Stimulated activated CD4-positive, alpha-beta T cell treated with anti-CD3 and anti-CD28 coated beads, Interleukin-12 subunit alpha, Interleukin-12 subunit beta, amount 100 ng/mL, for 4 hours (primary cell): ENCODE measurements around the gene SHC4.

Source experiments
- DNase-seq: peaks from one replicate; pipeline ENCODE4 v3.0.0-alpha.2; 2020

The SHC4 gene

DNA sequence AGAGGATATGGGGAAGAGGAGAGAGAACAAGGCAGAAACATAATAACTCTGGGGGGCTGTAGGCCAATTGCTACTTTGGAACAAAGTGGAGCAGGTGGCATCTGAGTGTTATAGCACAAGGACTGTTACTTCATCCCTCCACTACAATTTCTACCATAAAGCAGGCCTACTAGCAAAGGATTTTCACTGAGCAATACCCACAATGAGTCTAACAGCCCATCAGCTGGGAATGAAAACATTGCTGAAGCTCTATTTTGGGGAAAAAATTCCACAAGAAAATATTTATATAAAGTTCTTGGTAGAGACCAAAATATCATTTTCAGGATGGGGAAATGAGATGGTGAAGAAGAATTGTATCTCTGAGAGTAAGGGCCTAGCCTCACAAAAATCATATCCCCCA lies 3.6 kb upstream of the SHC4 start:
- no peak for DNase-seq

DNA sequence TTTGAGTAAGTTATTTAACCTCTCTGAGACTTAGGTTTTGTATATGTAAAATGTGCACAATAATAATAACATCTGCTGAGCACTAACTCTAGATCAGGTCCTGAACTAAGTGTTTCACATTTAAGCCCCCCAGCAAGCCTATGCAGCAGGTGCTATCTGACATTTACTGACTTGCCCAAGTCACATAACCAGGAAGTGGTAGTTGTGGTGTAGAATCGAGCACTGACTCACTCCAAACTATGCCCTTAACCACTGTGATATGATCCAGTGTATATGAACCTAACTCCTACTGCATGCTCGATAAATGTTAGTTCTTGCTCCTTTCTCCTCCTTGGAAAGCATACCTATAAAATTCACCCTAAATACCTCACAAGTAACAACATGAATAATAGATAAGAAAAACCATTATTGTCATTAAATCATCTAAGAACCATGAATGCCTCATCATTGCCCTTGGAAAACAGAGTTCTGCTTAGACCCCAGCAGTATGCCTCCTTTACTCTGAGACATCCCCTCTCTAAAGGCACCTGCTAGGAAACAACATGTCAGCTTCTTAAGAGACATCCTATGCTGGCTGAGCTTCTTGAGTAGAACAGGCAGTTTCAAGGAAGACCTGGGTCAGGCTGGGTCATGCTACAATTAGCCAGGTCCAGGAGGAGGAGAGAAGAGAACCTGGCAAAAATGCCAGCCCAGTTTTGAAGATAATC lies 3.0 kb upstream of the SHC4 start:
- DNase-seq, result no peak

DNA sequence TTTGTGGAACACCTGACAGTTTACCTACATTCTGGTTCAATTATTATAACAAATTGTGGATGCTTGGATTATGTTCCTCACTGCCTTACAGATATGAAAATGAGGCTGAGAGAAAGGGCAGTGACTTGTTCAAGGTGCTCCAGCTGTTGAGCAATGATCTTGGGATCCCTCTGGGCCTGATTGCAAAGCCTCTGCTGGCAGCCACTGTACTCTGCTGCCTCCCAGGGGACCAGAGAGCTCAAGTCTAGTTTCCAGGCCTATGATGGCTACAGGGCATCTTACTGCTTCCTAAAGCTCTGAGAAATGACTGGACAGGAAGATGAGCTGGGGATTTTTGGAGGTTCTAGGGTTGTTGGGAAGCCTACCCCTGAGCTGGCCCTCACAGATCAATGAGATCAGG lies 2.3 kb upstream of the SHC4 start:
- no peak for DNase-seq

DNA sequence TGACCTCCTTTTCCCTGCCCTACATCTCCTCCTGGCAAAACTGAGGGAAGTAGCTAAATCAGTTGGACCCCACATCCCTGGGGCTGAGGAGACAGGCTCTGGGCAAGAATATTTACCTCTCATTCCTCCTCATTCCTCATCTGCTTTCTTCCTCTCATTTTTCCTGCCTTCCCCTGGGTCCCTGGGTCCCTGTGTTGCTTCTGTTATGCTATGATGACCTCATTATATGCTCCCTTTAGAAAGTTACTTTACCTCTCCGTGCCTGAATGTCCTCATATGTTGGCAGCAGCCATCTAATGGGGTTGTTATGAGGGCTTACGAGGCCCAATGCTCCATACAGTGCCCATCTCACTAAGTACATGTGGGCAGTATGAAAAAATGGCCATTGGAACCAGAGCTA lies 1.2 kb upstream of the SHC4 start:
- no peak for DNase-seq

DNA sequence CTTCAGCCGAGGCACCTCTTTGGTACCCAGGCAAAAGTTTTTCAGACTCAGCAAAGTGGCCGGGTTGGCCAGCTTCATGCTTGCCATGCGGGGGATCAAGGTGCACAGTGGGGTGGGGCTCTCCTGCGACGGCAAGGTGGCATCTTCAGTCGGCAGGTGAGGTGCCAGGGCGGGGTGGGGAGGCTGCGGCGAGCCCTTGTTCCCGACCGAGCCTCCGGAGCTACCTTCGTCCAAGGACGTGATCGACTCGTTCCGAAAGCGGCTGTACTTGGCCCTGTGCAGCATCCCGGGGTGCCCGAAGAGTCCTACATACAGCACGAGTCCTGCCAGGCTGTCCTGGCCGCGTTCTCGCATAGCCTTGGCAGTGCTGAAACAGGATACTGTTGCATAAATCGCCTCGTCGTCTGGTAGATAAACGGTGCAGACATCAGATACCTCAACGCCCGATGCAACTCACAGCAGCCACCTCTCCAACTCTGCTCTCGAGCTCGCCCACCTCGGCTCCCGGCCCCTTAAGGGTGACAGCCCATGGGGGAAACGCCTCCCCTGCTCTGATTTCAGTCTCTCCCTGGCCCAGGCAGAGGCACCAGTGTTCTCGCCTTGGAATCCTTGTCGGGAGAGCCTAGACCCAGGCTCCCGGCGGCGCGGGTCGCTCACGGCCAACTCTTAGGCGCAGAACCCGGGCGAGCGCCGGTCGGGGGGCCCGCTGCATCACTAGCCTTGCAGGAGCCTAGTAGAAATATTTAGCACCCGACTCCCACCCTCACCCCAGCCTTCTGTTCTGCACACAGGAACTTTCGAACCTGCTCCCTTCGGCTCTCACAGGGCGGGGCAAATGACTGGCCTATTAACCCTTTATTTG lies 826 bp downstream of the SHC4 start:
- no peak for DNase-seq

DNA sequence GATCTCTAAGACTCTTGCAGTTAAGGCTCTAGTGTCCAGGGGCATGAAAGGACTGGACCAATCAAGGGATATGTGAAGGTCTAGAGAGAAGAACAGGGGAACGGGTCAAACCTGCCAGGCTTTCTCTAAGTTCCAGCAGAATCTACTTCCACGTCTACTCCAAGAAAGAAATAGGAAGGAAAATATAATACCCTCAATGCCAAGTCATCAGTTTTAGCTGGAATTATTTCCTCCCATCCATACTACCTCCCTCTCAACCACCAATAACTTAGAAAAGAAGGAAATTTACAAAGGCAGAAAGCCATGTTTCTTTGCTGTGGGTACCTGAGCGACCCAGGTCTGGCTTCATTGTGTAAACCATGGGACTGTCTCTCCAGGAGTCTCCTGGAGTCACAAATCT lies 7.8 kb downstream of the SHC4 start:
- DNase-seq, result no peak

DNA sequence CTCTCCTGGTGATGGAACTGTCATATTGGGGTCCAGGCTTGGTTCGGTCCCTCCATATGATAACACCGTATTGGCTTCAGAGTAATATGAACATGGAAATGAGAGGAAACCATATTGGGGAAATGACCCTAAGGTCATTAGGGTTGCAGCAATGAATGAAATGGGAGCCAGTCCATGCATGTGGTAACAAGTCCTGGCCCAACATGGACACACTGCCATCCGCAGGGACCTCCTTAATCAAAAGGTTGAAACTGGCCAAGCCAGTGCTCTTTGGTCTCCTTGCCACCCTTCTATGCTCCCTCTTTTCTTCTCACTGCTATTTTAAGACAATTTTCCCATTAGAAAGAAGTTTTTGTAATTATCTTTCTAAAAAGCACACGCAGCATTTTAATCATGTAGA lies 8.3 kb downstream of the SHC4 start:
- no peak for DNase-seq

DNA sequence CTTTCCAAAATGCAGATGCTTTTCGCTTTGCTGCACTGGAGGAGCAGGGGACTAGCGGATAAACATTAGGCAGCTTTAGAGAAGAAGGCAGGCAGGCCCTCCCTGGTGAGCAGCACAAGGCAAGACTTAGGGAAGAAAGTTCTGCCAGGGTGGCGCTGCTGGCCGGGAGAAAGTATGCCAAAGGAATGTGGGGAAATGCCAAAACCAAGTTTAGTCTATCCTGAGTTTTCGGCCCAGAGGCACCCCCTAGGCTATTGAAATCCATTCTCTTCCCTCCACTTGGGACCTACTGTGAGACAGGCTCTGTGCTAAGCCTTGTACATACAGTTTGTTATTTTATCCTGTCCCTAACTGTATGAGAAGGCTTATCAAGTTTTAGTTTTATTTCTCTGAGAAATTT lies 9.2 kb downstream of the SHC4 start:
- DNase-seq, result no peak

DNA sequence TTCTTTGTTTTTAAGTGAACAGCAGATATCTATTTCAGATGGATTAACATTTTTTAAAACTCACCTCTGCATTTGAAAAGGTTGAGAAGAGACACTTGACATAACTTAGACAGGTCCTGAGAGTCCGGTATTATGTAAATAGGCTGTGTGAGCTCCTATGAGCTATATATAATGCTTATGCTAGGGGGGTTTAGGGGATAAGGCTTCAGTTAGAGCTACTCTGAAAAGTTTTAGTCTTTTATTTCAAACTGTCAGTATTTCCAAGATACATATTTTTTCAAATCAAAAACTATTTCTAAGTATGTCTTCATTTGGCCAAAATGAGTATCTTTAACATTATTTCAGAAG lies 16.9 kb downstream of the SHC4 start:
- no peak for DNase-seq

DNA sequence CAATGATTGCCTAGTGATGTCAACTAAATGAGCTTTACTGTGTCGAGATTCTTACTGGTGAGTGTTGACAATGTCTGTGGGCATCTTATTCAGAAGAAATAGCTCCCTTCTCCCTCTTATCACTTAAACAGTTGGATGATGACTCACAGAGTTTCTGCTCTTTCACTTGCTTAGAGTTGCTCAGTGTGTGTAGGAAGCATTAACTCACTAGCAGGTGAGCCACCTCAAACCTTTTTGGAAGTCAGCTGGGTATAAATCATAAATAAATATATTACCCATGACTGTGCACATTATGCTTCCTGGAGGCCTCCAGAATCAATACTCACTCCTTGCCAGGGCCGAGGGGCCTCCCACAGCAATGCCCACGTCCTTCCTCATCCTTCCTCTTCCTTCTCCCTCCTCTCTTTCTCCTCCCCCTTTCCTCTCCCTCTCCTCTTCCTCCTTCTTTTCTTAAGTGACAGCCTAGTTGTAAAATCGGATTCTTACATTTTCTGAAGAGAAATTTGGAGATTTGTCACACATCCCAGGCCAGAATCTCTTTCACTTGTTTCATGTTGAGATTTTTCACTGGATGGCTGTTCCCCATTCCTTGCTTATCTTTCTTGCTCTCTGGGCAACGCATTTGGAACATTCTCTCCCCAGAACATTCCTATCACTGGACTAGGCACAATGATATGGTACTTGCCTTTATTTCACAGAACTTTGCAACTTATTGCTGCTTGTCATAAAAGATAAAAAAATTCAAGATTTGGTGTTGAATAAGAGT lies 17.5 kb downstream of the SHC4 start:
- DNase-seq, result no peak

DNA sequence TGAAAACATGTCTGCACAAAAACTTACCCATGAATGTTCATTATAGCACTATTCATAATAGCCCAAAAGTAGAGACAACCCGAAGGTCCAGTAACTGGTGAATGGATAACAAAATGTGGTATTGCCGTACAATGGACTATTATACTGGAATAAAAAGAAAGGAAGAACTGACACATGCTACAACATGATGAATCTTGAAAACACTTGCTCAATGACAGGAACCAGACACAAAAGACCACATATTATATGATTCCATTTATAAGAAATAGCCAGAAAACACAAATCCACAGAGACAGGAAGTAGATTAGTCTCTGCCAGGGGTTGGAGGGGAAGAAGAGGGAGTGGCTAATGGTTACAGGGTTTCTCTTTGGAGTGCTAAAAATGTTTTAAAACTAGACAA lies 18.3 kb downstream of the SHC4 start:
- DNase-seq, result no peak

DNA sequence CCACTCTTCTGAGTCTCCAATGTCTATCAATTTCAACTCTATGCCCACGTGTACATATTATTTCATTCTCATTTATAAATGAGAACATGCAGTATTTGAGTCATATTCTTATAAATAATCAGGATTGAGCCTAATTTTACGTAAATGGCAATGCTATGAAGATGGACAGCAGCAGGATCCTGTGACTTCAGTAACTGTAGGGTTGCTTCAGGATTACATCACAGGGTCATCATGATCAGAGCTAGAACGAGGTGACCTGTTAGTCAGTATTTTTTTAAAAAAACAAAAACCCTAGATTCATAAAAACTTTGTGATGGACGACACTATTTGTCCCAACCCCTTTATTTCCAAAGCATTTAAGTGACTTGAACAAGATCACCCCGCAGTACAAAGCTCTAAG lies 21.8 kb downstream of the SHC4 start:
- DNase-seq, result no peak

DNA sequence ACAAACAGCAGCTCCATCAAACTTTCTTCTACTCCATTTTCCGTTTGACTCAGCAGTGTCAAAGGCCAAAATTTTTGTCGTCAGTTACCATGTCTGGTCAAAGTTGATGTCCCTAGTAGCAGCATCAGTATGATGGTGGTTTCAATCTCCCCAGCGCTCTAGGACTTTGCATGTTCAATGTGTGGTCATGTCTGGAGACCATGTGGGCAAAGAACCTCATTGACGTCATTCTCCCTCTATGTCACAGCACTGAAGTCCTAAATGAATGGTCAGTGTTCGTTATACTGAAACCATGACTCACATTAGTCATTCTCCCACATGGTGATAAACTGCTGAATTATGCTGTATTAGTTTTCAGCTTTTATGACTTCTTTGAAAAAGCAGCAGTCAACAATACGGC lies 23.2 kb downstream of the SHC4 start:
- no peak for DNase-seq

DNA sequence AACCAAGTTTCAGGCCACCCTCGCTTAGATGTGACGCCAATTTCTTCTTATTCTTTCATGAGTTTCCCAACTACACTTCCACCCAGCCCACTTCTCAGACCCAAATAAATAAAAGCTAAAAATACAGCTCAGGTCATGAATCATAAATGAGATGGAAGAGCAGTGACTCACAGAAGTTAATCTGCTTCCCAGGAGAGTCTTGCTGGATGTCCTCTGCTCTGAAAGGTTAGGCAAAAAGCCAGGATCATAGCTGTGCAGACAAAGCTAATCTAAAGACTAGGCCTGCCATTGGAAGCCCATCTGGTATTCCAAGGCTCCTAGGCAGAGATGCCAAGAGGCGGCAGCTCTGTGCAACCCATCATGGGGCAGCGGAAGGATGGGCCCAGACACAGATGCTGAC lies 24.1 kb downstream of the SHC4 start:
- DNase-seq, result no peak

DNA sequence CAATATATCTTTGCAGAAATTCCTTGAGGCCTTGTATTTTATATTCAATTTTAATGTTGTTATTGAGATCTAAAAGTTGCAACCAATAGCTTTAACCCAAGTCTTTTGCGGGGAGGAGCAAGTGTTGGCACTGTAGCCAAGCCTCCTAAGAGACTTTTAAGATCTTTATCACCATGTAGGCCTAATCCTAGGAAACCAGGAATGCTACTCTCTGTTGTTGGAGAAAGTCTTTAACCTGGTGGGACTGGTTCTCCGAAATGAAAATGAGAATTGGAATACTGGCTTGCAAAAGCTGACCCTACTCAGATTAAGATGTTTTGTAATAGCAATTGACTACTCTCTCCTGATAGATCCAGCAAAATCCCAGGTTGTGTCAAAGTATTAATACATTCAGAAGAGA lies 25.8 kb downstream of the SHC4 start:
- no peak for DNase-seq

DNA sequence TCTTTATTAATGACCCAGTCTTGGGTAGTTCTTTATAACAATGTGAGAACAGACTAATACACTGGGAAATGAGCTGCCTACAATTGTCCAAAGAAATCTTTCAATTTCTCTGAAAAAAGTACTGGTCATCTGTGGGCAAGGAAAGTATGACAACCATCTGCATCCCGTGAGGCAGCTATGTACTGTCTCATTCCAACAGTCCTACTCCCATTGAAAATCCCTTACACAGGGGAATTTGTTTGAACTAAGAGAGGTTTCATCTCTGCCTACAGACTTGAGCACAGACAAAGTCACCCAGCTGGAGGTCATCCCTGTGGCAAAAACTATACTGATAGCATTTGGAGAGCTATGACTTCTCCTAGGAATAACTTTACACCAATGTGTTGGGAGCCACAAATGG lies 27.1 kb downstream of the SHC4 start:
- DNase-seq, result no peak

DNA sequence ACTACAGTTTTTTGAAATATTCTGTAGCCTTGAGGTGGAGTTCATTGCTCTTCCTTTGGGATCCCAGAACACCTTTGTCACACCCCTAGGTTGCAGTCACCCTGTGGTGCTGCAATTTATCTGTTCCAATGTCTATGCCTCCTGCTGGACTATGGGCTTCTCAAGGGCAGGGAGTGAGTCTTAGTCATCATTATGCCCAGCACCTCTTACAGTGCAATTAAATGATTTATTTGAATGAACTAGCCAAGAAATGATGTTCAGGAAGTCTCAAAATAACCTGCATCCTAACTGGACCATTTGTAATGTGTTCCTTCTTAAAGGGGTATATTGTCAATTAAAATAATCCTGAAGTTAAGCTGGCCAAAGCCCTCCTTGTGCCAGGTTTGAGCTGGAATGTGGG lies 28.5 kb downstream of the SHC4 start:
- no peak for DNase-seq

DNA sequence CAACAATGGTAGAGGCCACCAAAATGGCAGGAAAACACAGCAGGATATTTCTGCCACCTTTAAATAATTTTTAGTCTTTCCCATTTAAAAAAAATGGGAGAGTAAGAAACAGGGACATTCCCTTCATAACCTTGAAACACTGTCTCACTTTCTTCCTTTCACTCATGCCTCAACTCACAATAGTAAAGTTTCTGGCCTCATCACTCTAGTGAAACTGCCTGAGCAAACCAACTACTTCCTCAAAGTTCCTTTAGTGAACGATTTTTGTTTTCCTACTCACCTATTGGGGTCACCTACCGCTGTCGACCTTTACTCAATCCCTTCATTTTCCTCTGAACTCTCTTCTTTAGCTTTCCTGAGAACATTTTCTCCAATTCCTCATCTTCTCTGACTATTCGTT lies 33.0 kb downstream of the SHC4 start:
- DNase-seq, result no peak

DNA sequence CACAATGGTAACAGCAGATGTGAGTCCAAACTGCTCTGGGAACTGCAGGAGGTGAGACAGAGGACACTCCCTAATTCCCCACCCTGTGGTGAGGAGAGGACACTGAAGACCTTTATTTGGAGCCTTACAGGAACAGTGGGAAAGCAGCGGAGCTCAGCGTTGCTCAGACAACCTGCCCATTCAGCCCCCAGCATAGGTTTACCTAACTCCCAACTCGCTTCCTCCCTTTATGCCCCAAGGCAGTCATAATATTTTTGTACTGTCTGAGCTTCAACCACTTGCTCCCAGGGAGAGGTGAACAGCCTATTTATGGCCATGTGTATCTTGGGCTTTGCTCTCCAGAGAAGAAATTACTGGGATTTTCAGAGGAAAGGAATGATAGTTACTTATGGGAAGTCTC lies 34.1 kb downstream of the SHC4 start:
- no peak for DNase-seq

DNA sequence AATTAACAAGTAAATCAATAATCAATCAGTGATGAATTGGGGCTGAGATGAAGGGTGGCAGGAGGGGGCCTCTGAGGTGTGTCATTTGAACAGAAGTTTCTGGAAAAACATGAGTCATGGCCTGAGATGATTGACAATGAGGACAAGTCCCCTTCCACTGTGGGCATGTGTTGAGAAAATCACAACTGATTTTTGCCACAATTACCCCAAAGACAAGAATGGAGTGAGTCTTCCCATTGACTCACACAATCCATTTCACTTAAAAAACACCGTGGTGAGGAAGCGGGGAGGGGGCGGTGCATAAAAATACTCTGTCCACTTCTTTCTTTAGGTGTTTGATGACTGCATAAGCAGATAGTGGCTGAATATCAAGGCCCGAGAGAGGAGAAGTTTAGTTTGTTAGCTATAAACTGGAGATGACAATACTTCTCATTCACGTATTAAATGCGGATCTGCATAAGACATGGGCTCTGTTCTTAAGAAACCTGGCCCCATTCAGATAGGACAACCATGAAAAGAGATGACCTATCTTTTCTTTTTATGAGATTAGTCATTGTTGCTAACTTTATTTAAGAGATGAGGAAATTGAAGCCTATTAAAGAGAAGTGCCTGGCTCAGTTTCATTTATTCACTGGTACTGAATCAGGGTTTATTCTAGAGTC lies 34.7 kb downstream of the SHC4 start:
- DNase-seq, result peak; percentile 18

DNA sequence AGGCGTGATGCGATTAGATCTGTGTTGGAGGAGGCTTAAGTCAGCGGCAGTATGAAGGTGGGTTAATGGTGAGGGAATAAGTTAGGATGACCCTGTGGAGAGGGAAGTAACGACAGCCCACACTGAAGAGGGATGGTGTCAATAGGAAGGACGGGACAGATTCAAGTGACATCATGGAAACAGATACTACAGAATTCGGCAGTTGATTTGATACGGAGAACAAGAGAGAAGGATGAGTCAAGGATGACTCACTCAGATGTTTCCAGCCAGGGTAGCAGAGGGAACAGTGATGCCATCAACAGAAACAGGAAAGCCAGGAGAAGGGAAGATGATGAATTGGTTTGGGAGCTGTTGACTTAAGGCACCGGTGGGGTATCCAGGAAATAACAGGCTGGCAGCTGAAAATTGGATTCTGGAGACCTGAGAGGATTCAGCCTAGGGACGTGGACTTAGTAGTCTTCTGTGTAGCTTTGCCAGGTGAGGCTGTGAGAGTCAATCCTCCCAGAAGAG lies 38.0 kb downstream of the SHC4 start:
- no peak for DNase-seq

DNA sequence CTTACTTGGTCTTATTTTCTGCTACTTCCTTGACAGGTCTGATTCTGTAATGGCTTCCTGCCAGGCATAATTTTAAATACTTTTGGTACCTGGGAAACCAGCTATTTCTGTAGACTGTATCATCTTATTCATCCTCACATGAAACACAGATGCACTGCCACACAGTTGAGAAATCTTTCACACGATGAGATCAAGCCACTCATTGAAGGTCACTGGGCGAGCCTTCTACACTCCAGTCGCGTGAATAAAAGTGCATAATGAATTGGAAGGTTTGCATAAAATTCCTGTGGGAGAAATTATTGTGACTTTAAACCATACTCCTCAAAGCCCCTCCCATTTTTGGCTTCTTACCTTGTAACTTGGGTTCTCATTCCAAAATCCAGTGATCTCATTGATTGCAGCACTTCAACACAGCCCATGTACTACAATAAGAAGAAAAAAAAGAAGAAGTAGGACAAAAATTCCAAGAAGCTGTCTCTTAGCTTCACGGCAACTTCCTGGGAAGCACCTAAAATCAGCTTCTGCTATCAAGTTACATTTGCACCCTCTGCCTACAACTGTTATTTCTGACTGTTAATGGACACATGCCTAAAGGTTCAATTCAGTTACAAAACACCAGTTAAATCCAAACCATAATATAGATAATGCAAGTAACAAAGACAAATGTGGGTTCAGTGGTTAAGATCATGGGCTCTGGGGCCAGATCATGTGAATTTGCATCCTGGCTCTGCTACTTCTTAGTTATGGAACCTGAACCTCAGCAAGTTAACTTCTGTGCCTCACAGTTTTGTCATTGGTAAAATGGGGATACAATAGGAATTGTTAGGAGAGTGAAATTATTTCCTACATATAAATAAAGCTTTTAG lies 39.0 kb downstream of the SHC4 start:
- no peak for DNase-seq
